ENCODE measurements around the gene DMRT3.

The DMRT3 gene

GRCh38 chr9:933356-933755, 43.1 kb upstream of the DMRT3 start:
- Histone ChIP-seq H3K9ac (ENCODE audit: low read length) (no peak overlapping the region), H3K14ac (ENCODE audit: low read length) (no peak overlapping the region), H3K27me3 (ENCODE audit: insufficient read depth, low read length) (peaks cover 3% of the 10 kb centered on the region), H2BK120ac (ENCODE audit: insufficient read depth, low read length, poor library complexity) (no peak overlapping the region), H3K4me1 (ENCODE audit: control insufficient read depth in 1 of 2, insufficient read depth in 2 of 2, low read length in 2 of 2) (no peaks in the 10 kb centered on the region), H3K4me3 (ENCODE audit: low read depth, low read length) (no peak overlapping the region), H2BK5ac (ENCODE audit: low read depth, low read length, poor library complexity) (no peak overlapping the region), H3K9me3 (ENCODE audit: insufficient read depth, low read depth, low read length) (no peaks in the 10 kb centered on the region), H4K12ac (ENCODE audit: low read depth, low read length) (no peak overlapping the region), H3K4ac (ENCODE audit: low read depth, low read length) (no peak overlapping the region), H3K79me1 (ENCODE audit: low read length) (peaks cover 2% of the 10 kb centered on the region), H2BK12ac (ENCODE audit: low read length) (no peak overlapping the region), H3K23ac (ENCODE audit: low read length) (no peak overlapping the region), H4K8ac (ENCODE audit: low read depth, low read length) (no peak overlapping the region), H3K18ac (ENCODE audit: low read length) (no peak overlapping the region), H3K79me2 (ENCODE audit: control insufficient read depth, insufficient read depth, low read length, poor library complexity) (no peaks in the 10 kb centered on the region), H3K4me2 (ENCODE audit: low read length) (no peak overlapping the region), H3K36me3 (ENCODE audit: control insufficient read depth in 1 of 2, insufficient read depth in 2 of 2, low read length in 2 of 2) (no peaks in the 10 kb centered on the region), H2AFZ (ENCODE audit: insufficient read depth, low read length, poor library complexity) (no peak overlapping the region), H2AK5ac (ENCODE audit: low read length) (no peak overlapping the region), H4K91ac (ENCODE audit: low read depth, low read length) (no peak overlapping the region), H3K27ac (ENCODE audit: low read depth, low read length) (no peak overlapping the region)
- no CpG with 5 or more reads among the region's 4 CpGs for WGBS (ENCODE audit: extremely low coverage, insufficient coverage, insufficient read length)
- peak; percentile 82 to 87 for DNase-seq

DNA sequence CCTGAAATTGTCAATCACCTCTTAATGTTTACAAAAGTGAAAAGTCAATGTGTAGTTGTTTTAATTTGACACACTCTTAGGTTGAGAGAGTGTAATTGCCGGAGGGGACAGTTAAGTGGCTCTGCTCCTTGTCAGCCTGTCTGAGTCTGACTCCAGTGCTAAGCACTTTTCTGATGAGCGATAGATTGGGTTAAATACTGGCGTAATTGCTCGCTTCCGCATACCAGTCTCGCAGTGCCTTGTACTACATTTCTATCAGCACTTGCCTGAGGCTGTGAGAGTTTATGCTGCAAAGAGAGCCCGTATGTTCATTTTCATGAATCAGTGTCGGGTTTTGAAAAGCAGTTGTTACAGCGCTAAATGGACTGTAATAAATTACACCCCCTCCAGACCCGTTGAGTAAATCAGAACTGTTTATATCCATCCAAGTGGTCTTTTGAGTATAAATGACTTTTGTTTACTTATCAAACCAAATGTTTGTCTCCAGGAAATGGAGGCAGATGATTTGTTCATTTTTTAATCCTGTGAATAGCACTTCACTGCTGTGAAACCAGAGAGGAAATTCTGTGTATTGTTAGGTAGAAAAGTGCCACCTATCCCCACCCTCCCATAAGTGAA, 41.0 kb upstream of the DMRT3 start:
- no peak overlapping the region for H2BK5ac ChIP-seq (ENCODE audit: low read depth, low read length, poor library complexity)
- H4K8ac ChIP-seq (ENCODE audit: low read depth, low read length): no peak overlapping the region
- H3K14ac ChIP-seq (ENCODE audit: low read length): no peak overlapping the region
- H2BK120ac ChIP-seq (ENCODE audit: insufficient read depth, low read length, poor library complexity): no peak overlapping the region
- no peak overlapping the region for H3K18ac ChIP-seq (ENCODE audit: low read length)
- no peak overlapping the region for H3K23ac ChIP-seq (ENCODE audit: low read length)
- no peak overlapping the region for H3K4me3 ChIP-seq (ENCODE audit: low read depth, low read length)
- H3K9me3 ChIP-seq (ENCODE audit: insufficient read depth, low read depth, low read length): no peaks in the 10 kb centered on the region
- peak; percentile 98 to 100 for DNase-seq
- H2BK12ac ChIP-seq (ENCODE audit: low read length): no peak overlapping the region
- no peak overlapping the region for H3K27ac ChIP-seq (ENCODE audit: low read depth, low read length)
- no peaks in the 10 kb centered on the region for H3K79me2 ChIP-seq (ENCODE audit: control insufficient read depth, insufficient read depth, low read length, poor library complexity)
- no CpG with 5 or more reads among the region's 10 CpGs for WGBS (ENCODE audit: extremely low coverage, insufficient coverage, insufficient read length)
- H4K12ac ChIP-seq (ENCODE audit: low read depth, low read length): no peak overlapping the region
- no peaks in the 10 kb centered on the region for H3K36me3 ChIP-seq (ENCODE audit: control insufficient read depth in 1 of 2, insufficient read depth in 2 of 2, low read length in 2 of 2)
- no peaks in the 10 kb centered on the region for H3K4me1 ChIP-seq (ENCODE audit: control insufficient read depth in 1 of 2, insufficient read depth in 2 of 2, low read length in 2 of 2)
- H4K91ac ChIP-seq (ENCODE audit: low read depth, low read length): no peak overlapping the region
- H3K4me2 ChIP-seq (ENCODE audit: low read length): peak overlapping the region; percentile 49
- H3K9ac ChIP-seq (ENCODE audit: low read length): no peak overlapping the region
- H3K4ac ChIP-seq (ENCODE audit: low read depth, low read length): no peak overlapping the region
- no peak overlapping the region for H2AK5ac ChIP-seq (ENCODE audit: low read length)
- H3K79me1 ChIP-seq (ENCODE audit: low read length): peaks cover 2% of the 10 kb centered on the region
- H3K27me3 ChIP-seq (ENCODE audit: insufficient read depth, low read length): peaks cover 3% of the 10 kb centered on the region
- no peak overlapping the region for H2AFZ ChIP-seq (ENCODE audit: insufficient read depth, low read length, poor library complexity)

GRCh38 chr9:942805-943580, 33.5 kb upstream of the DMRT3 start:
- Histone ChIP-seq H3K79me1 (ENCODE audit: low read length) (no peaks in the 10 kb centered on the region), H3K9me3 (ENCODE audit: insufficient read depth, low read depth, low read length) (no peaks in the 10 kb centered on the region), H3K23ac (ENCODE audit: low read length) (no peak overlapping the region), H2BK12ac (ENCODE audit: low read length) (no peak overlapping the region), H2AFZ (ENCODE audit: insufficient read depth, low read length, poor library complexity) (no peak overlapping the region), H3K27ac (ENCODE audit: low read depth, low read length) (no peak overlapping the region), H4K12ac (ENCODE audit: low read depth, low read length) (no peak overlapping the region), H3K27me3 (ENCODE audit: insufficient read depth, low read length) (peaks cover 5% of the 10 kb centered on the region), H3K4me3 (ENCODE audit: low read depth, low read length) (no peak overlapping the region), H2BK5ac (ENCODE audit: low read depth, low read length, poor library complexity) (no peak overlapping the region), H3K36me3 (ENCODE audit: control insufficient read depth in 1 of 2, insufficient read depth in 2 of 2, low read length in 2 of 2) (no peaks in the 10 kb centered on the region), H4K91ac (ENCODE audit: low read depth, low read length) (no peak overlapping the region), H2AK5ac (ENCODE audit: low read length) (no peak overlapping the region), H3K18ac (ENCODE audit: low read length) (no peak overlapping the region), H4K8ac (ENCODE audit: low read depth, low read length) (no peak overlapping the region), H3K79me2 (ENCODE audit: control insufficient read depth, insufficient read depth, low read length, poor library complexity) (no peaks in the 10 kb centered on the region), H3K14ac (ENCODE audit: low read length) (no peak overlapping the region), H3K4me2 (ENCODE audit: low read length) (no peak overlapping the region), H3K9ac (ENCODE audit: low read length) (no peak overlapping the region), H3K4me1 (ENCODE audit: control insufficient read depth in 1 of 2, insufficient read depth in 2 of 2, low read length in 2 of 2) (no peaks in the 10 kb centered on the region), H2BK120ac (ENCODE audit: insufficient read depth, low read length, poor library complexity) (no peak overlapping the region), H3K4ac (ENCODE audit: low read depth, low read length) (no peak overlapping the region)
- WGBS (ENCODE audit: extremely low coverage, insufficient coverage, insufficient read length): no CpG with 5 or more reads among the region's 6 CpGs
- peak; percentile 5 to 33 for DNase-seq

- H3K36me3 ChIP-seq (ENCODE audit: control insufficient read depth in 1 of 2, insufficient read depth in 2 of 2, low read length in 2 of 2): no peaks in the 10 kb centered on the region
- H3K79me2 ChIP-seq (ENCODE audit: control insufficient read depth, insufficient read depth, low read length, poor library complexity): no peaks in the 10 kb centered on the region
- no peak for DNase-seq
- H2BK5ac ChIP-seq (ENCODE audit: low read depth, low read length, poor library complexity): no peak overlapping the region
- no peak overlapping the region for H4K8ac ChIP-seq (ENCODE audit: low read depth, low read length)
- H2BK120ac ChIP-seq (ENCODE audit: insufficient read depth, low read length, poor library complexity): no peak overlapping the region
- H3K79me1 ChIP-seq (ENCODE audit: low read length): no peaks in the 10 kb centered on the region
- H3K27ac ChIP-seq (ENCODE audit: low read depth, low read length): no peak overlapping the region
- H3K18ac ChIP-seq (ENCODE audit: low read length): no peak overlapping the region
- H4K12ac ChIP-seq (ENCODE audit: low read depth, low read length): no peak overlapping the region
- no peaks in the 10 kb centered on the region for H3K4me1 ChIP-seq (ENCODE audit: control insufficient read depth in 1 of 2, insufficient read depth in 2 of 2, low read length in 2 of 2)
- no peak overlapping the region for H2BK12ac ChIP-seq (ENCODE audit: low read length)
- H3K4ac ChIP-seq (ENCODE audit: low read depth, low read length): no peak overlapping the region
- H2AK5ac ChIP-seq (ENCODE audit: low read length): no peak overlapping the region
- no peak overlapping the region for H3K4me3 ChIP-seq (ENCODE audit: low read depth, low read length)
- no peak overlapping the region for H3K9ac ChIP-seq (ENCODE audit: low read length)
- H3K4me2 ChIP-seq (ENCODE audit: low read length): no peak overlapping the region
- H4K91ac ChIP-seq (ENCODE audit: low read depth, low read length): no peak overlapping the region
- no peaks in the 10 kb centered on the region for H3K27me3 ChIP-seq (ENCODE audit: insufficient read depth, low read length)
- H3K14ac ChIP-seq (ENCODE audit: low read length): no peak overlapping the region
- H3K9me3 ChIP-seq (ENCODE audit: insufficient read depth, low read depth, low read length): no peaks in the 10 kb centered on the region
- H2AFZ ChIP-seq (ENCODE audit: insufficient read depth, low read length, poor library complexity): no peak overlapping the region
- no peak overlapping the region for H3K23ac ChIP-seq (ENCODE audit: low read length)
- no CpG with 5 or more reads among the region's 3 CpGs for WGBS (ENCODE audit: extremely low coverage, insufficient coverage, insufficient read length)
These were observed 28.5 kb upstream of the DMRT3 start for GRCh38 chr9:947985-948384.
